ENCODE data around the gene MIS18A.

The MIS18A gene

GRCh38 chr21:32307706-32308105 is 28.9 kb upstream of the MIS18A start:
- no peak overlapping the region for H3K4me3 ChIP-seq (ENCODE audit: low read depth, low read length)
- no peak for DNase-seq (ENCODE audit: low read depth)
- no peak for TF ChIP-seq CTCF (IDR thresholded peaks at IDR 0.05; ENCODE audit: low read depth, low read length, missing control alignments)

- no peak for DNase-seq (ENCODE audit: low read depth)
- H3K4me3 ChIP-seq (ENCODE audit: low read depth, low read length): no peak overlapping the region
- TF ChIP-seq CTCF (IDR thresholded peaks at IDR 0.05; ENCODE audit: low read depth, low read length, missing control alignments): peak; percentile 16
Observed at GRCh38 chr21:32306021-32306780, 27.4 kb upstream of the MIS18A start.

GRCh38 chr21:32304998-32305397 is 26.1 kb upstream of the MIS18A start:
- H3K4me3 ChIP-seq (ENCODE audit: low read depth, low read length): no peak overlapping the region
- no peak for TF ChIP-seq CTCF (IDR thresholded peaks at IDR 0.05; ENCODE audit: low read depth, low read length, missing control alignments)
- no peak for DNase-seq (ENCODE audit: low read depth)

GRCh38 chr21:32303385-32303784 is 24.5 kb upstream of the MIS18A start:
- no peak for TF ChIP-seq CTCF (IDR thresholded peaks at IDR 0.05; ENCODE audit: low read depth, low read length, missing control alignments)
- H3K4me3 ChIP-seq (ENCODE audit: low read depth, low read length): no peak overlapping the region
- DNase-seq (ENCODE audit: low read depth): no peak

- DNase-seq (ENCODE audit: low read depth): no peak
- TF ChIP-seq CTCF (IDR thresholded peaks at IDR 0.05; ENCODE audit: low read depth, low read length, missing control alignments): no peak
- no peak overlapping the region for H3K4me3 ChIP-seq (ENCODE audit: low read depth, low read length)
Observed at GRCh38 chr21:32302560-32302959, 23.7 kb upstream of the MIS18A start.

- no peak for DNase-seq (ENCODE audit: low read depth)
- no peak overlapping the region for H3K4me3 ChIP-seq (ENCODE audit: low read depth, low read length)
- TF ChIP-seq CTCF (IDR thresholded peaks at IDR 0.05; ENCODE audit: low read depth, low read length, missing control alignments): no peak
Observed at GRCh38 chr21:32301596-32301995, 22.7 kb upstream of the MIS18A start.

GRCh38 chr21:32300117-32300681 is 21.4 kb upstream of the MIS18A start:
- no peak for TF ChIP-seq CTCF (IDR thresholded peaks at IDR 0.05; ENCODE audit: low read depth, low read length, missing control alignments)
- no peak overlapping the region for H3K4me3 ChIP-seq (ENCODE audit: low read depth, low read length)
- DNase-seq (ENCODE audit: low read depth): no peak

Data from GM12864 (cell line).